ENCODE data around the gene TNS3. TPM values are rescaled to one million over a fixed set of nuclear protein-coding genes. Genes with fewer than 3 reads are reported as not detected.

Gene TNS3
- polyA plus RNA-seq, 3 donors, result 5.2 to 30.3 (median 7.9) TPM

DNA sequence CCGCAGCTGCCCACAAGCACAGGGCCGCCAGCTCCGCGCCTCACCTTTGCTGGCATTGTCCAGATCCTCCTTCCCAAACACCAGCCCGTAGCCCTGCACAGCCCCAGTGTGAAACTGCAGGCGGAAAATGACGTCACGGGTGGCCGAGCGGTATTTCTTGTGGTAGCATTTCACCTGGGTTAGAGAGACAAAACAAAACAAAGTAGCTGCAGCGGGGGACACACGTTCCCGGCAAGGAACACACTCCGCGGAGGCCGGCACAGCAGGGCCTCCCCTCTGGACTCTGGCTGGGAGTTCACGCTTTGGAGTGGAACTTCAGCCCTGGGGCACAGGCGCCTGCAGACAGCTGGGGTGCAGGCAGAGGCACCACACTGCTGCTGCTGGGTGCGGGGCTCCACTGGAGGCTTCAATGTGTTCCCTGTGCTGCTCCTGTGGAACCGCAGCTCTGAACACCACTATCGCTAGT is 181.1 kb downstream of the TNS3 start:
- TF ChIP-seq CTCF (IDR thresholded peaks at IDR 0.05), result no peak
- no peaks in the 10 kb centered on the region for H3K4me1 ChIP-seq (ENCODE audit: control insufficient read depth in 1 of 2, insufficient read depth in 2 of 2, low read length in 2 of 2)
- WGBS (ENCODE audit: insufficient coverage), result 96% methylated on average over 18 of the region's 21 CpGs
- H3K79me2 ChIP-seq (ENCODE audit: insufficient read depth, low read length), result no peaks in the 10 kb centered on the region
- peaks cover 25% of the 10 kb centered on the region for H4K20me1 ChIP-seq (ENCODE audit: insufficient read depth, low read length)
- Mint-ChIP-seq H3K4me1 (no peaks in the 10 kb centered on the region), H3K9me3 (no peaks in the 10 kb centered on the region), H3K4me3 (no peak overlapping the region), H3K36me3 (peaks cover 77 to 96% of the 10 kb centered on the region in 2 donors), H3K27me3 (ENCODE audit: low read depth in 3 of 3) (no peaks in the 10 kb centered on the region), H3K27ac (peak overlapping the region in 1 of 7 donors; percentile 21)
- no peak overlapping the region for H3K9ac ChIP-seq (ENCODE audit: insufficient read depth, low read length, poor library complexity, severe bottlenecking)
- intact Hi-C loops (cut with micrococcal nuclease), result no loop called here
- H3K36me3 ChIP-seq (replicated peaks in 1 of 2; ENCODE audit: control insufficient read depth in 1 of 2, insufficient read depth in 2 of 2, low read length in 2 of 2), result peaks cover 65 to 99% of the 10 kb centered on the region in 2 donors
- H3K9me3 ChIP-seq (replicated peaks in 1 of 2; ENCODE audit: control insufficient read depth in 1 of 2, insufficient read depth in 1 of 2, low read length in 2 of 2), result no peaks in the 10 kb centered on the region
- H3K4me3 ChIP-seq (replicated peaks in 1 of 3; ENCODE audit: low read depth in 2 of 3, low read length in 3 of 3), result no peak overlapping the region
- no peak overlapping the region for H3K27ac ChIP-seq (ENCODE audit: low read depth in 1 of 2, low read length in 2 of 2)
- H2AFZ ChIP-seq (ENCODE audit: insufficient read depth, low read depth, low read length, poor library complexity, severe bottlenecking), result no peak overlapping the region
- no peak for DNase-seq
- no peak overlapping the region for H3K4me2 ChIP-seq (replicated peaks; ENCODE audit: extremely low read depth, low read length, poor library complexity, severe bottlenecking)
- H3K27me3 ChIP-seq (ENCODE audit: control insufficient read depth in 2 of 2, insufficient read depth in 2 of 2, low read length in 2 of 2), result no peaks in the 10 kb centered on the region

GRCh38 chr7:47400001-47400400 is 181.9 kb downstream of the TNS3 start:
- H3K27me3 ChIP-seq (ENCODE audit: control insufficient read depth in 2 of 2, insufficient read depth in 2 of 2, low read length in 2 of 2), result no peaks in the 10 kb centered on the region
- peaks cover 82 to 96% of the 10 kb centered on the region in 2 donors for H3K36me3 Mint-ChIP-seq
- WGBS (ENCODE audit: insufficient coverage), result 89% methylated on average over 2 of the region's 2 CpGs
- H3K79me2 ChIP-seq (ENCODE audit: insufficient read depth, low read length), result no peaks in the 10 kb centered on the region
- no peak overlapping the region for H3K27ac Mint-ChIP-seq
- peaks cover 22% of the 10 kb centered on the region for H4K20me1 ChIP-seq (ENCODE audit: insufficient read depth, low read length)
- intact Hi-C loops (cut with micrococcal nuclease), result no loop called here
- no peaks in the 10 kb centered on the region for H3K4me1 ChIP-seq (ENCODE audit: control insufficient read depth in 1 of 2, insufficient read depth in 2 of 2, low read length in 2 of 2)
- no peaks in the 10 kb centered on the region for H3K27me3 Mint-ChIP-seq (ENCODE audit: low read depth in 3 of 3)
- H3K27ac ChIP-seq (ENCODE audit: low read depth in 1 of 2, low read length in 2 of 2), result no peak overlapping the region
- no peaks in the 10 kb centered on the region for H3K9me3 ChIP-seq (replicated peaks in 1 of 2; ENCODE audit: control insufficient read depth in 1 of 2, insufficient read depth in 1 of 2, low read length in 2 of 2)
- TF ChIP-seq CTCF (IDR thresholded peaks at IDR 0.05), result no peak
- peaks cover 68 to 99% of the 10 kb centered on the region in 2 donors for H3K36me3 ChIP-seq (replicated peaks in 1 of 2; ENCODE audit: control insufficient read depth in 1 of 2, insufficient read depth in 2 of 2, low read length in 2 of 2)
- no peak overlapping the region for H3K4me3 Mint-ChIP-seq
- no peak overlapping the region for H2AFZ ChIP-seq (ENCODE audit: insufficient read depth, low read depth, low read length, poor library complexity, severe bottlenecking)
- no peaks in the 10 kb centered on the region for H3K9me3 Mint-ChIP-seq
- H3K4me3 ChIP-seq (replicated peaks in 1 of 3; ENCODE audit: low read depth in 2 of 3, low read length in 3 of 3), result no peak overlapping the region
- no peak overlapping the region for H3K4me2 ChIP-seq (replicated peaks; ENCODE audit: extremely low read depth, low read length, poor library complexity, severe bottlenecking)
- H3K4me1 Mint-ChIP-seq, result no peaks in the 10 kb centered on the region
- H3K9ac ChIP-seq (ENCODE audit: insufficient read depth, low read length, poor library complexity, severe bottlenecking), result no peak overlapping the region
- DNase-seq, result no peak

Data from CD14-positive monocyte (primary cell).